Keratinocyte (primary cell): Measurements from ENCODE around the gene C10orf95.

Experiments used
- CTCF ChIP-seq, 3 experiments: IDR thresholded peaks in 1 of 3; conservative IDR thresholded peaks in 1 of 3; optimal IDR thresholded peaks in 1 of 3; 2 replicates in 2 of 3; 3 replicates in 1 of 3; pipeline versions ENCODE3 to v1.5.1; 2011; ENCODE audit warnings: low read length in 3 of 3, mild to moderate bottlenecking in 3 of 3, moderate library complexity in 2 of 3, control low read depth in 1 of 3, inconsistent platforms in 1 of 3; ENCODE audit not compliant: insufficient read depth in 2 of 3; ENCODE audit errors: extremely low read depth in 1 of 3
- EZH2 ChIP-seq: IDR thresholded peaks from one replicate; pipeline ENCODE4 v1.6.1; 2012; ENCODE audit warnings: inconsistent platforms, mild to moderate bottlenecking, low read length, moderate library complexity

GRCh38 chr10:102462512-102463054, 11.2 kb upstream of the C10orf95 start:
- TF ChIP-seq CTCF (optimal IDR thresholded peaks at IDR 0.05 in 1 of 3, IDR thresholded peaks at IDR 0.05 in 1 of 3, conservative IDR thresholded peaks at IDR 0.05 in 1 of 3; ENCODE audit: extremely low read depth in 1 of 3, insufficient read depth in 2 of 3, low read length in 3 of 3) (no peak), EZH2 (no peak)
